T-helper 17 cell (primary cell): ENCODE results near the gene ARX. TPM values are rescaled to one million over a fixed set of nuclear protein-coding genes. Genes with fewer than 3 reads are reported as not detected.

Experiments used
- ATAC-seq: fragments of 150-1000 bp; cut with Tn5 transposase; 2 replicates; pipeline ENCODE4 v1.10.0; 2021; ENCODE audit warnings: mild to moderate bottlenecking, moderate library complexity
- DNase-seq, 3 donors: peaks; one replicate each; pipeline versions ENCODE4 v3.0.0 to v3.0.0-alpha.2; 2020 to 2021
- H3K9me3 ChIP-seq: one replicate; pipeline ENCODE4 v1.7.0; 2013; ENCODE audit warnings: low read length, mild to moderate bottlenecking; ENCODE audit not compliant: control insufficient read depth, poor library complexity, severe bottlenecking
- H3K27ac Mint-ChIP-seq: one replicate; pipeline ENCODE4 v1.8.0; 2022; ENCODE audit warnings: mild to moderate bottlenecking, moderate library complexity, mixed read lengths
- H3K27me3 Mint-ChIP-seq: one replicate; pipeline ENCODE4 v1.8.0; 2022; ENCODE audit warnings: mixed read lengths
- H3K36me3 Mint-ChIP-seq: one replicate; pipeline ENCODE4 v1.8.0; 2022; ENCODE audit warnings: low read depth, mixed read lengths
- H3K4me1 Mint-ChIP-seq: one replicate; pipeline ENCODE4 v1.8.0; 2022; ENCODE audit warnings: mild to moderate bottlenecking, mixed read lengths
- H3K4me3 Mint-ChIP-seq: one replicate; pipeline ENCODE4 v1.8.0; 2022; ENCODE audit warnings: mild to moderate bottlenecking, moderate library complexity, mixed read lengths
- total RNA-seq, 4 donors: library from RNA in 2 of 4; stranded (reverse) in 2 of 4; gene quantifications; one replicate each; pipeline ENCODE4 v1.2.3 and lab custom pipeline; 2022 to 2026

ARX gene
- not detected for total RNA-seq
- total RNA-seq (lab: John Stamatoyannopoulos, UW), result 0 to 0.08 reads per million in 2 donors

DNA sequence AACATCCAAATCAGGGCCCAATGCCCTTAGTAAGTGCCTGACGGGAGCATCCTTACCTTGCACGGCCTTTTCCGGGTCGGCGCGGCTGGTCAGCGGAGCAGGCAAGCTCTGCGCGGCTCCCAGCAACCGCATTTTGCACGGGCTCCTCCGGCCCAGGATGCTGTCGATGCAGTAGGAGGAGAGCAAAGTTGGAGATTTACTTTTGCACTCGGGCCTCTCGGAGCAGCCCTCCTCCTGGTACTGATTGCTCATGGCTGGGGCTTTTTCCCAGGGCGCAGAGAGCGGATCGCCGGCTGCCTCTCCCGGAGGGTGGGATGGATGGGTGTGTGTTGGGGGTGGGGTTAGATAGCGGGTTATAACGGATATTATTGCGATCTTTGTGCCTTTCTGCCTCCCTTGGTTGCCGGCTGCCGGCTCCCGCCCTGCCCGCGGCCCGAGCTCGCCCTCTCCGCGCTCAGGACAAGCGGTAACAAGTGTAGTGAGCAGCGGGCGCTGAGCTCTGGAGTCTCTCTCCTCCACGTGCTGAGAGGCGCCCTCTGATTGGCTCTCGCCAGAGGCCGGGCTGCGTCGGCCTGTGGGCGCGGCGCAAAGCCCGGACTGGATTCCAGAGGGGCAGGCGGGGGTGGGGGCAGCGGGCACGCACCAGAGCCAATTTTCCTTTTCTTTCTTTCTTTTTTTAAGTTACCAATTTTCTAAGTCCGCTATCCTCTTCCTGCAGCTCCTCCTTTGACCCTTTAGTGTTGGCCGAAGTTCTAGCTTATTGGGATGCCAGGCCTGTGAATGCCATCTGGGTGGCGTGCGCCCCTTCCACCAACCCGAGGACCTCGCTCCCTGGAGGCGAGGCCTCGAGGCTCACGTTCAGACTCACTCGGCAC, at the start of gene ARX:
Gene ARX (minus strand): TSS at position 480 of the 875 bp plus-strand sequence. CDS start 228 bp downstream, at position 252.
- H3K4me1 Mint-ChIP-seq, result peaks cover 9% of the 10 kb centered on the region
- DNase-seq (no peak), ATAC-seq (peak; percentile 57)
- peaks cover 45% of the 10 kb centered on the region for H3K27me3 Mint-ChIP-seq
- no peak within 1 kb of the TSS for H3K27ac Mint-ChIP-seq
- no peaks in the 10 kb centered on the region for H3K9me3 ChIP-seq
- H3K36me3 Mint-ChIP-seq, result peaks cover 4% of the 10 kb centered on the region
- H3K4me3 Mint-ChIP-seq, result peak within 1 kb of the TSS; percentile 58

DNA sequence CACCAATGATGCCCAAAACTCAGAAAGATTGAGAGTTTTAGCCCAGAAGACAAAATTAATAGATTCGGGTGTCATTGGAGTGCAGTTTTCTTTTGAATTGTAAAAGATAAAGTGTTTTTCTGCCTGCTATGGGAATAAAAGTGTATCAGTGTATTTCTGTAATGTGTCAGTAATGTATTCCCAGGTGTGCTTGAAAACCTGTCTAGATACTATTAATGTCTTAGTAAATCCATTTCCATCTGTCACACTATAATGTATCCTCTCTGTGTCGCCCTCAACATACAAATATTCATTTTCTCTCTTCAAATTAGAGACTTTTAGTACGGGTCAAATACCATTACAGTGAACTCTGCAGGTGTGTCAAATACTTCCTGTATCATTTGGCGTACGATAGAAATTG, 43.5 kb upstream of the ARX start:
- no peak for ATAC-seq
- no peak overlapping the region for H3K27ac Mint-ChIP-seq
- H3K4me1 Mint-ChIP-seq, result no peaks in the 10 kb centered on the region
- H3K36me3 Mint-ChIP-seq, result no peaks in the 10 kb centered on the region
- no peaks in the 10 kb centered on the region for H3K27me3 Mint-ChIP-seq
- no peaks in the 10 kb centered on the region for H3K9me3 ChIP-seq
- DNase-seq, result no peak
- H3K4me3 Mint-ChIP-seq, result no peak overlapping the region

DNA sequence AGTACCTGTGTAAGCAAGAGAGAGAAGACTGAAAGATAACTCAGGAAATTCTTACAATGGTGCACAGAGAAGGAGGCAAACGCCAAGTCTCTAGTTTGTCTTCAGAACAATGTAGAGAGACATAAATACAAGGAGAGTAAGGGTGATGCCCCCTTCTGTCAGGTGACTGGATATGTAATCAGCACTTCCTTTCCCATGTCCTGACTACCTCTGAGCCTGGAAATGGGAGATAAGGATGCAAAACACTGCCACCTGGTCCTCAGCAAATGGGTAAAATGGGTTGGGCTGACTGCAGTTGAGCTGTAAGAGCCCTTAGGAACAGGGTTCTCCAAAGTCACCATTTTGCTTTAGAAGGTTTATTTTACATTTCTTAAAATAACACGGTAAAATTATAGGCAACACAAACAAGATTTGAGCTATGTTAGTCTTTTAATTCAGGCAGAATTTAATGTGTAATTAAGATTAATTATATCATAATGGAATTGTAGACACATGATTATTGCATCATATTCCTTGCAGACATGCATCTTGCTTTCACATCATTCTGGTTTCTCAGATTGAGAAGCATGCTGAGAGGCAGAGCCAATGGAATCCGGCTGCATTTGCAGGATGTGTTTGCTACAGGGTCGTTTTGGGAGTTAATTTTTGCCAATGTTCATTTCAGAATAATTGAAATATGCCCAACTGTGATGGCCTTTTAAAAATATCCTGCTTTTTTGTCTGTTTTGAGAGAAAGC, 37.2 kb upstream of the ARX start:
- H3K9me3 ChIP-seq, result no peaks in the 10 kb centered on the region
- Mint-ChIP-seq H3K36me3 (no peaks in the 10 kb centered on the region), H3K27me3 (no peaks in the 10 kb centered on the region), H3K27ac (no peak overlapping the region), H3K4me1 (peaks cover 4% of the 10 kb centered on the region), H3K4me3 (no peak overlapping the region)
- ATAC-seq, result no peak
- no peak for DNase-seq

DNA sequence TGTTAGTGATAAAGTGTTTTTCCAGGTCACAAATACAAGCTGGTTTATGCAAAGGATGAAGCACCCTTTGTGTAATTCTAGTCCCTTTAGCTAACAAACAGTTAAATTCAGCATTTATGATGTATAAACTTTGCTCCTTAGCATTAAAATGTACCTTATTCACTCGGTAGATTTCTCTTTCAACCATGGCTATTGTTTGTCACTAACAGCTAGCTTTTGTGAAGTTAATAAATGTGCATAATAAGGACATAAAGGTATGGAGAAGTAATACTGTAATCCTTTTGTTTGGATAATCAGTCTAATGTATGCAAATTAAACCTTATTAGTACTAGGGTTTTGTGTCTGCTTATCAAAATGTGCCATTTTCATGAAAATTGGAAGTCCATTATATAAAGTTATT, 34.2 kb upstream of the ARX start:
- ATAC-seq (no peak), DNase-seq (no peak)
- H3K4me1 Mint-ChIP-seq, result peaks cover 4% of the 10 kb centered on the region
- H3K4me3 Mint-ChIP-seq, result peak overlapping the region; percentile 12
- H3K27me3 Mint-ChIP-seq, result no peaks in the 10 kb centered on the region
- no peak overlapping the region for H3K27ac Mint-ChIP-seq
- no peaks in the 10 kb centered on the region for H3K36me3 Mint-ChIP-seq
- H3K9me3 ChIP-seq, result no peaks in the 10 kb centered on the region

DNA sequence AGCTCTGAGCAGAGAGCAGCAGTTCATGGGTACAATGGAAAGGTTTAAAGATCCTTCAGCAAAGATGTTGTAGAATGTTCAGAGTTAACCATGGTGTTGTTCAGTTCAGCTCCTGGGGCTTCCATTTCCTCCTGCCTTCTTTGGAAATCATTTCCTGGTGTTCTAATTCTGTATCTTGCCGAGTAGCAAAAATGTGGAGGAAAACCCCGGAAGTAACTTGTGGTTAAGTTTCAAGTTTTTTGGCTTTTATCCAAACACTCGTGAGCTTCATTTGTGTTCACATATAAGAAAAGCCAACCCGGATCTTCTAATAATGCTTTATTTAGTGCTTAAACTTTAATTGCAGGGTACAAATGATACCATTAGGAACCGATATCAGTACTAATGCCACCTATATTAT, 33.6 kb upstream of the ARX start:
- DNase-seq (no peak), ATAC-seq (no peak)
- Mint-ChIP-seq H3K27ac (no peak overlapping the region), H3K36me3 (no peaks in the 10 kb centered on the region), H3K4me1 (peaks cover 4% of the 10 kb centered on the region), H3K4me3 (no peak overlapping the region), H3K27me3 (no peaks in the 10 kb centered on the region)
- H3K9me3 ChIP-seq, result no peaks in the 10 kb centered on the region

DNA sequence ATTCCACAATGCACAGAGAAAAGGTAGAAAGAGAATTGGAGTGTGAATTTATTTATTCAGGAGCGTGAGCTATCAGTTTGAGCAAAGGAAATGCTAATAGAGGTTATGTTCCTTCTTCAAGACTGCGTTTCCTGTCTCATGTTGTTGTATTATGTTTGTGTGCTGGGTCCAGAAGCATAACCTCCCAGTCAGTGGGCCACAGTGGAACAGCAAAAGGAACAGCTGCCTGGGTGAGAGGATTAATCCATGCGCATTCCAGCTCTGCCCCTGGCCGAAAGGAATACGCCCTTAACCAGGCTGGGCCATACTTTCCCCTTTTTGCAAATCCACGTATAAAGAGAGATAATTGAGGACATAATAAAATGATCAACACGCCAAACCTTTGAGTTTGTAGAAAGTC, 32.4 kb upstream of the ARX start:
- ATAC-seq, result no peak
- no peaks in the 10 kb centered on the region for H3K27me3 Mint-ChIP-seq
- no peaks in the 10 kb centered on the region for H3K9me3 ChIP-seq
- H3K36me3 Mint-ChIP-seq, result no peaks in the 10 kb centered on the region
- DNase-seq, result no peak
- H3K4me3 Mint-ChIP-seq, result no peak overlapping the region
- H3K27ac Mint-ChIP-seq, result no peak overlapping the region
- peaks cover 4% of the 10 kb centered on the region for H3K4me1 Mint-ChIP-seq

DNA sequence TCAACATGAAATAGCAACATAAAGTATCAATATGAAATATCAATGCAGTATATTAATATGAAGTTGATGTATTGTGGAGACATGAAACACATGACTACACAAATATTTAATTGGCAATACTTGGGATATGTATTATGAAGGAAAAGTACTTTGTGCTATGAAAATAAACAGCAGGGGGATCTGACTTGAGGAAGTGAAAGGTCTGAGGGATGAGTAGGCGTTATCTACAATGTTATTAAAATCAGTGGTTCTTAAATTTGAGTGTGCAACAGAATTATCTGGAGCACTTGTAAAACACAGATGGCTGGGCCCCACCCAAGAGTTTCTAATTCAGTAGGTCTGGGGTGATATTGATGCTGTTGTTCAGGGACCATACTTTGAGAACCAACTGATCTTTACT, 27.4 kb upstream of the ARX start:
- peaks cover 1% of the 10 kb centered on the region for H3K4me1 Mint-ChIP-seq
- no peaks in the 10 kb centered on the region for H3K36me3 Mint-ChIP-seq
- no peak for DNase-seq
- H3K4me3 Mint-ChIP-seq, result no peak overlapping the region
- H3K9me3 ChIP-seq, result no peaks in the 10 kb centered on the region
- no peak for ATAC-seq
- no peak overlapping the region for H3K27ac Mint-ChIP-seq
- H3K27me3 Mint-ChIP-seq, result no peaks in the 10 kb centered on the region

DNA sequence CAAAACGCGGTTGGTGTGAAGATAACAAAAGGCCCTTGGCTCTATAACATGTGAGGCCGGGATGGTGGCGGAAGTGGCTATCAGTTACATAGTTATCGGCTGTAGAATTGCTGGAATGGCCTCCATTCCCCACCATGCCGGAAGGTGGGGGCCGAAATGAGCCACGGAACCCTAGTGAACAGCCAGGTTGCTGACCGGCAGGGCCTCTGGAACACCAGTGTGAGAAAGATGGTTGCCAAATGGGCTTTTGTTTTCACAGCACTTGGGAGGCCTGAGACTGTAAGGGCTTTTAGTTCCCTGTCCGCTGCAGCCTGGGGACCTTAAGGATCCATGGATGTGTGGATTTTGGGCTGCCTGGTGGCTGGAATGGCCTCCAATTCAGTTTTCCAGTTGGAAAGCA, 23.3 kb upstream of the ARX start:
- Mint-ChIP-seq H3K27ac (no peak overlapping the region), H3K27me3 (peaks cover 8% of the 10 kb centered on the region), H3K4me3 (no peak overlapping the region), H3K4me1 (no peaks in the 10 kb centered on the region), H3K36me3 (no peaks in the 10 kb centered on the region)
- DNase-seq (no peak), ATAC-seq (no peak)
- H3K9me3 ChIP-seq, result no peaks in the 10 kb centered on the region

DNA sequence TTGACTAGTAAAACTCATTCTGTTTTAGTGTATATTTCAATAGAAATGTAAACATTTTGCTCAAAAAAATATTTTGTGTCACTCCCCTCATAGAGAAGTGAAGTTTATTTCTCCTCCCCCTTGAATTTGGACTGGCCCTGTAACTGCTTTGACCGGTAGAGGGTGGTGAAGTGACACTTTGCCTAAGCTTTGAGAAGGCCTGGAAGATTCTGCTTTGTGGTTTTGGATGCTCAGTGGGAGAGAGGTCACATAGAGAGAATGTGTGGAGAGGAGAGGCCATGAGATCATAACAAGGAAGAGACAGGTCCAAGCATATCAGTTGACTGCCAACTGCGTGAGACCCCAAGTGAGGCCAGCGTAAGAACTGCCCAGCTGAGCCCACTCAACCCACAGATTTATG, 19.1 kb upstream of the ARX start:
- Mint-ChIP-seq H3K27me3 (peaks cover 8% of the 10 kb centered on the region), H3K27ac (no peak overlapping the region), H3K36me3 (no peaks in the 10 kb centered on the region), H3K4me1 (no peaks in the 10 kb centered on the region), H3K4me3 (no peak overlapping the region)
- DNase-seq (no peak), ATAC-seq (no peak)
- H3K9me3 ChIP-seq, result no peaks in the 10 kb centered on the region

DNA sequence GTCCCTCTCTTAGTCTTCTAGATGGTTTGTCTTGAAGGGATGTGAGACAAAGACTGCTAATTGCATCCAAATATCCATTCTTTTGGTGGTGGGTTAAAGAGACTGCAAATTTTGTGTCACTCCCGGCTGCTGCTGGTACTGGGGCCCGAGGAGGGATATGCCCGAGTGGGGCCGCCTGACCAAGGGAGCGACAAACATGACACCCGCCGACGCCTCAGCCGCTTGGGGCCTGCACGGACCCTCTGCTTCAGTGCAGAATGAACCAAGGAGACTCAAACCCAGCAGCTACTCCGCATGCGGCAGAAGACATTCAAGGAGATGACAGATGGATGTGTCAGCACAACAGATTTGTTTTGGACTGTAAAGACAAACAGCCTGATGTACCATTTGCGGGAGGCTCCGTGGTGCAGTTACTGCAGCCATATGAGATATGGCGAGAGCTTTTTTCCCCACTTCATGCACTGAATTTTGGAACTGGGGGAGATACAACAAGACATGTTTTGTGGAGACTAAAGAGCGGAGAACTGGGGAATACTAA, 13.6 kb upstream of the ARX start:
- H3K4me3 Mint-ChIP-seq, result no peak overlapping the region
- ATAC-seq (no peak), DNase-seq (no peak)
- peaks cover 14% of the 10 kb centered on the region for H3K27me3 Mint-ChIP-seq
- H3K36me3 Mint-ChIP-seq, result no peaks in the 10 kb centered on the region
- H3K9me3 ChIP-seq, result no peaks in the 10 kb centered on the region
- H3K4me1 Mint-ChIP-seq, result no peaks in the 10 kb centered on the region
- no peak overlapping the region for H3K27ac Mint-ChIP-seq

DNA sequence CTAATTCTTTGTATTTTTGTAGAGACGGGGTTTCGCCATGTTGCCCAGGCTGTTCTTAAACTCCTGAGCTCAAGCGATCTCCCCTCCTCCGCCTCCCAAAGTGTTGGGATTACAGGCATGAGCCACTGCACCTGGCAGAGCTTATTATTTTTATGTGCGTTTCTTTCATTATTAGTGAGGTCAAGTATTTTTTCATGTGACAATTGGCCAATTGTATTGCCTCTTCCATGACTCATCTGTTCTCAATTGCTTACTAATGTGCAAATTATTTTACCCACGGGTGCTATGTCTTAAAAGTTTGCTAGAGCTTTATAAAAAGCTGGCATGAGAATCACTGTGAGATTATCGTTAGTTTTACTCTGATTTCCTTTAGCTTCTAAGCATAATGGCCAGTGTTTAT, 13.0 kb upstream of the ARX start:
- H3K9me3 ChIP-seq, result no peaks in the 10 kb centered on the region
- no peak for ATAC-seq
- Mint-ChIP-seq H3K27ac (no peak overlapping the region), H3K4me1 (no peaks in the 10 kb centered on the region), H3K36me3 (no peaks in the 10 kb centered on the region), H3K4me3 (no peak overlapping the region), H3K27me3 (peaks cover 20% of the 10 kb centered on the region)
- DNase-seq, result no peak

DNA sequence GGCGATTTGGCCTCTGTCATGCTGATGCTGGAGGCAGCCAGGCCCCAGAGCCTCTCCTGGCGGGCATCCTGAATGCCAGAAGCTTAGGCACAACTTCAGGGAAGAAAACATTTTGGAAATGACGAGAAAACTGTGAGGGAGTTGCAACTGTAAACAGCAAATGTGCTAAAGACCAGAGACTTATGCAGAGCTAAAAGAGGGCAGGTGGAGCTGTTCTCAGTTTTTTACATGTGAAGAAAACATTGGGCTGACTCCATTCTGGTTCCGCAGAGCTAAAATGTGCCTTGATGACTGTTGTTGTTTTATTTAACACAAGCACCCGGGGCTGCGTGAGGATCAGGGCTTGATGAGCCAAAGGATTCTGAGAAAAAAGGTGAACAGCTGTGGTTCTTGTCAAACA, 10.8 kb upstream of the ARX start:
- Mint-ChIP-seq H3K4me3 (no peak overlapping the region), H3K27ac (no peak overlapping the region), H3K4me1 (peaks cover 9% of the 10 kb centered on the region), H3K27me3 (peaks cover 36% of the 10 kb centered on the region), H3K36me3 (no peaks in the 10 kb centered on the region)
- ATAC-seq (no peak), DNase-seq (no peak)
- no peaks in the 10 kb centered on the region for H3K9me3 ChIP-seq

DNA sequence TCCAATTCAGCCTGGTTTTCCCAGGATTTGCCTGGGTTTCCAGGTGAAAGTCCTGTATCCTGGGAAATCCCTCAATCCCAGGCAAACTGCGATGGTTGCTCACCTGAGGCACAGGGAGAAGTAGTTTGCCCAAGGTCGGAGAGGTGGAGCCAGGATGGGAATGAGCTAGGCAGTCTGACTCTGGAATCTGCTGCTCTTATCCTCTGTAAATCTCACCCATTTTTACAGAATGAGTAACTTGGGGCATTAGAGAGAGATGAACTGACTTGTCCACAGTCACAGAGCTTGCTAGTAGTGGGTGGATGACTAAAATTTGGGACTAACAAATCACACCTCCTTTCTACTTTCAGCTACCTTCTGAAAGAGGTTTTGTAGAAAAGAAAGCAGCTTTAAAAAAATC, 9.8 kb upstream of the ARX start:
- Mint-ChIP-seq H3K4me3 (no peak overlapping the region), H3K27me3 (peaks cover 41% of the 10 kb centered on the region), H3K36me3 (no peaks in the 10 kb centered on the region), H3K4me1 (peaks cover 10% of the 10 kb centered on the region), H3K27ac (no peak overlapping the region)
- ATAC-seq (no peak), DNase-seq (no peak)
- H3K9me3 ChIP-seq, result no peaks in the 10 kb centered on the region
